Gastrocnemius medialis (tissue), 4 donors: Measurements from ENCODE around the gene SUCLG2. TPM values are rescaled to one million over a fixed set of nuclear protein-coding genes. Genes with fewer than 3 reads are reported as not detected.

ENCODE experiments used
- ATAC-seq, 2 donors: fragments of 150-250 bp; one replicate each; pipeline ENCODE4 v1.9.1; 2016
- DNase-seq, 2 donors: peaks; one replicate each; pipeline ENCODE4 v3.0.0-alpha.2; 2019
- H3K27ac ChIP-seq, 4 donors: fragments of 200-600 bp; sonication (generic); 1 replicate in 1 of 4; 2 replicates in 3 of 4; pipeline ENCODE4 v1.5.1; 2016 to 2018; ENCODE audit warnings: mild to moderate bottlenecking in 2 of 4, moderate library complexity in 1 of 4
- H3K27me3 ChIP-seq, 3 donors: fragments of 200-600 bp; sonication (generic) in 2 of 3; 1 replicate in 1 of 3; 2 replicates in 2 of 3; pipeline versions ENCODE4 v1.5.1 to v1.6.0; 2016 to 2019; ENCODE audit warnings: mild to moderate bottlenecking in 1 of 3, moderate library complexity in 1 of 3
- H3K36me3 ChIP-seq, 2 donors: fragments of 200-600 bp; sonication (generic) in 1 of 2; one replicate each; pipeline ENCODE4 v1.5.1; 2017 to 2018
- H3K4me1 ChIP-seq, 2 donors: fragments of 200-600 bp; sonication (generic) in 1 of 2; one replicate each; pipeline ENCODE4 v1.5.1; 2016 to 2017; ENCODE audit warnings: mild to moderate bottlenecking in 2 of 2
- H3K4me3 ChIP-seq, 4 donors: fragments of 200-600 bp; sonication (generic) in 3 of 4; 1 replicate in 1 of 4; 2 replicates in 3 of 4; pipeline ENCODE4 v1.5.1; 2016 to 2019; ENCODE audit warnings: mild to moderate bottlenecking in 2 of 4
- H3K9me3 ChIP-seq, 3 donors: fragments of 200-600 bp; sonication (generic) in 2 of 3; 1 replicate in 1 of 3; 2 replicates in 2 of 3; pipeline ENCODE4 v1.5.1; 2016 to 2019
- CTCF ChIP-seq, 5 experiments: fragments of 450-650 bp in 3 of 5; fragments of 200-600 bp in 2 of 5; sonication (generic) in 2 of 5; IDR thresholded peaks in 4 of 5; conservative IDR thresholded peaks in 1 of 5; 1 replicate in 4 of 5; 2 replicates in 1 of 5; pipeline ENCODE4 v1.5.1; 2016 to 2019; ENCODE audit warnings: antibody characterized with exemption in 5 of 5, mild to moderate bottlenecking in 3 of 5, moderate library complexity in 3 of 5
- POLR2A ChIP-seq, 2 donors: fragments of 450-650 bp; IDR thresholded peaks; one replicate each; pipeline ENCODE4 v1.6.1; 2017; ENCODE audit warnings: antibody characterized with exemption in 2 of 2, mild to moderate bottlenecking in 2 of 2, moderate library complexity in 2 of 2
- in situ Hi-C, 4 donors: fragments of 200-750 bp; cut with MboI; loops; one replicate each; pipeline versions ENCODE4 v1.15.0 to v1.8.0; 2017; ENCODE audit warnings: low sequenced_read_pairs in 4 of 4
- intact Hi-C: fragments of 100-400 bp; cut with DNase I; formaldehyde crosslinking; loops from one replicate; pipeline ENCODE4 v1.15.1; 2023; ENCODE audit warnings: low total_unique reads
- total RNA-seq, 4 donors: library from RNA; depleted of rRNA; stranded (reverse); fragments of >200 nt; gene quantifications; one replicate each; pipeline versions ENCODE4 v1.1.0 to v1.2.3, GENCODE V29; 2016

SUCLG2 gene
- total RNA-seq, 4 donors from 2014 or later: 64.3 to 106 (median 73.2) TPM

GRCh38 chr3:67468511-67468910 is 185.9 kb downstream of the SUCLG2 start:
- no peak for TF ChIP-seq CTCF (IDR thresholded peaks at IDR 0.05 in 4 of 5, conservative IDR thresholded peaks at IDR 0.05 in 1 of 5)
- no peak for TF ChIP-seq POLR2A (IDR thresholded peaks at IDR 0.05)

GRCh38 chr3:67463656-67464055 is 190.8 kb downstream of the SUCLG2 start:
- H3K36me3 ChIP-seq: no peaks in the 10 kb centered on the region
- DNase-seq: no peak
- H3K4me1 ChIP-seq: no peaks in the 10 kb centered on the region
- no peak overlapping the region for H3K4me3 ChIP-seq
- H3K9me3 ChIP-seq: no peaks in the 10 kb centered on the region
- no peaks in the 10 kb centered on the region for H3K27me3 ChIP-seq
- no peak for ATAC-seq
- in situ Hi-C loops: no loop called here
- H3K27ac ChIP-seq: no peak overlapping the region
- no peak for TF ChIP-seq CTCF (IDR thresholded peaks at IDR 0.05 in 4 of 5, conservative IDR thresholded peaks at IDR 0.05 in 1 of 5)
- no peak for TF ChIP-seq POLR2A (IDR thresholded peaks at IDR 0.05)
- intact Hi-C loops: no loop called here

More at GRCh38 chr3:67468511-67468910, 185.9 kb downstream of the SUCLG2 start:
- DNase-seq (no peak), ATAC-seq (no peak)
- intact Hi-C loops (no loop called here), in situ Hi-C loops (no loop called here)
- no peaks in the 10 kb centered on the region for H3K4me1 ChIP-seq
- no peak overlapping the region for H3K4me3 ChIP-seq
- no peak overlapping the region for H3K27ac ChIP-seq
- no peaks in the 10 kb centered on the region for H3K9me3 ChIP-seq
- H3K27me3 ChIP-seq: no peaks in the 10 kb centered on the region
- H3K36me3 ChIP-seq: no peaks in the 10 kb centered on the region

- H3K27me3 ChIP-seq: no peaks in the 10 kb centered on the region
- intact Hi-C loops: no loop called here
Measured at GRCh38 chr3:67462187-67462586, 192.2 kb downstream of the SUCLG2 start.

GRCh38 chr3:67461667-67462142 is 192.7 kb downstream of the SUCLG2 start:
- no peaks in the 10 kb centered on the region for H3K9me3 ChIP-seq
- no peak for TF ChIP-seq POLR2A (IDR thresholded peaks at IDR 0.05)
- no peak for TF ChIP-seq CTCF (IDR thresholded peaks at IDR 0.05 in 4 of 5, conservative IDR thresholded peaks at IDR 0.05 in 1 of 5)
- ATAC-seq (no peak), DNase-seq (no peak)
- no peak overlapping the region for H3K27ac ChIP-seq
- H3K36me3 ChIP-seq: no peaks in the 10 kb centered on the region
- in situ Hi-C loops (no loop called here), intact Hi-C loops (no loop called here)
- H3K4me1 ChIP-seq: no peaks in the 10 kb centered on the region
- no peaks in the 10 kb centered on the region for H3K27me3 ChIP-seq
- H3K4me3 ChIP-seq: no peak overlapping the region

More at GRCh38 chr3:67462187-67462586, 192.2 kb downstream of the SUCLG2 start:
- in situ Hi-C loops: no loop called here
- H3K36me3 ChIP-seq: no peaks in the 10 kb centered on the region
- no peak for DNase-seq
- no peaks in the 10 kb centered on the region for H3K4me1 ChIP-seq
- no peak for ATAC-seq
- H3K27ac ChIP-seq: no peak overlapping the region
- H3K9me3 ChIP-seq: no peaks in the 10 kb centered on the region
- H3K4me3 ChIP-seq: no peak overlapping the region
- TF ChIP-seq CTCF (IDR thresholded peaks at IDR 0.05 in 4 of 5, conservative IDR thresholded peaks at IDR 0.05 in 1 of 5): no peak
- TF ChIP-seq POLR2A (IDR thresholded peaks at IDR 0.05): no peak
